ENCODE data around the gene SRSF9.

GRCh38 chr12:120508537-120508936 is 39.0 kb upstream of the SRSF9 start:
- TF ChIP-seq CTCF (IDR thresholded peaks at IDR 0.05), result no peak
- TF ChIP-seq EZH2 (IDR thresholded peaks at IDR 0.05; ENCODE audit: borderline replicate concordance, insufficient read depth, low read depth, low read length, poor library complexity, severe bottlenecking), result no peak
